ENCODE data around the gene P2RY14.

- TF ChIP-seq EZH2phosphoT487 (IDR thresholded peaks at IDR 0.05) (no peak), CTCF (IDR thresholded peaks at IDR 0.05) (no peak)
Observed at GRCh38 chr3:151205482-151205881, 72.9 kb downstream of the P2RY14 start.

All from neural progenitor cell (in vitro differentiated cells).